ES-I3 (cell line): ENCODE results near the gene PHF14.

ENCODE experiments used
- H3K36me3 ChIP-seq: 2 replicates; pipeline ENCODE4 v1.6.1; 2013; ENCODE audit warnings: mild to moderate bottlenecking, low read length, control low read depth, moderate library complexity; ENCODE audit not compliant: insufficient read depth
- H3K4me1 ChIP-seq: 2 replicates; pipeline ENCODE4 v1.6.1; 2013; ENCODE audit warnings: mild to moderate bottlenecking, control low read depth, low read length; ENCODE audit not compliant: insufficient read depth
- H3K9ac ChIP-seq: 2 replicates; pipeline ENCODE4 v1.6.1; 2013; ENCODE audit warnings: low read depth, mild to moderate bottlenecking, low read length, moderate library complexity
- H3K9me3 ChIP-seq: 2 replicates; pipeline ENCODE4 v1.6.1; 2013; ENCODE audit warnings: mild to moderate bottlenecking, low read length, moderate library complexity; ENCODE audit not compliant: control insufficient read depth, insufficient read depth

Gene PHF14

DNA sequence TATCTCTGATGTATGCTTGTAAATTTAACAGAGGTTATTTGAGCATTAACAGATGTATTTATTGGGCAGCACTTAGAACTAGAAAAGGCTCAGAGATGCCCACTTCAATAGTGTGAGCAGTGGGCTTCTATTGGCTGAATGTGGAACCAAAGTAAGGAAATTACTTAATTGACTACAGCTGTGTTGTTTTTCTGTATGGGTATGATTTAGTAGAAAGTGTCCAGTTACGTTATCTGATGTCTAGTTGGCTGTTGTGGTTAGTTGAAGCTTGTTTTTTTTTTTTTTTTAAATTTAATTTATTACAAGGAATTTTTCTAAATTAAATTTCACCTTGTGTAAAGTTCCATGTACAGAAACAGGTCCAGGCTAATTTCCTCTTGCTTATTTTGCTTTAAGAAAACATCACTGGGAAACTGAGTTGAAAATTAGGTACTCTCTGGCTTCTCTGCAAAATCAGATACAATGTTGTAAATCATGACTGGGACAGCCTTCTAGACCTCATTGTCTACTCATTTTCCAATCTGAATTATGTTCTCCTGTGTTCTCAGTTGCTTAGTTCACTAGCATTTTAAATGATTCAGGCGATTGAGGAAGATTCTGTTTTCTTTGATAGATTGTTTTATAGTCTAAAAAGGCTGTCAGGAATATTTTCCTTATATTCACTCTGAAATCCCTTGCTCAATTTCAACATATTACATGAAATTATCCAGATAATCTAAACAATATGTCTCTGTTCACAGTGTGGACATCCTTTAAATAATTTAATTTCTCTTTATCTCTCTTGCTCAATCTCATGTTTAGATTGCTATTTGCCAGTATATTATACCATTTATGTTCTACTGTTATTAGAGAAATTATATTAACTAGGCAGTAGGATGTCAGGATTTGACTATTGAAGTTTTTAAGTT lies 53.0 kb downstream of the PHF14 start:
- H3K4me1 ChIP-seq = no peaks in the 10 kb centered on the region
- peaks cover 4% of the 10 kb centered on the region; the same call in 1 of the 2 replicates for H3K36me3 ChIP-seq
- H3K9me3 ChIP-seq = no peaks in the 10 kb centered on the region
- no peak overlapping the region for H3K9ac ChIP-seq

DNA sequence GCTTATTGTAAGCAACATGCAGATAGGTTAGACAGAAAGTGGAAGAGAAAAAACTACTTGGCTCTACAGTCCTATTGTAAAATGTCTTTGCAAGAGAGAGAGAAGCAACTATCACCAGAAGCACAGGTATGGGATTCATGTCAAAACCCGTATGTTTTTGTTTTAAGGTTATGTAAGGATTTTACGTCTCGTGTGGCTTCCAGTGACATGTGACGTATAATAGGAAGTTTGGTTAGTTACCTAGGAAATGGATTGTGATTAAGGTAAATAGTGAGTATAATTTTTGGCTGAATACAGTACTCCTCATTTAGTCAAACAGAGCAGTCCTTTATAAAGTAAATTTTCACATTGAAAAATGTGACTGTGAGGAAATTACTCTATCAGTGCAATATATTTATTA lies 62.0 kb downstream of the PHF14 start:
- peaks cover 3% of the 10 kb centered on the region; the same call in 1 of the 2 replicates for H3K36me3 ChIP-seq
- H3K9me3 ChIP-seq = no peaks in the 10 kb centered on the region
- H3K4me1 ChIP-seq = no peaks in the 10 kb centered on the region
- no peak overlapping the region for H3K9ac ChIP-seq

GRCh38 chr7:11039974-11040373 lies 66.3 kb downstream of the PHF14 start:
- Histone ChIP-seq H3K9ac (no peak overlapping the region), H3K4me1 (no peaks in the 10 kb centered on the region), H3K36me3 (peaks cover 3% of the 10 kb centered on the region; the same call in 1 of the 2 replicates), H3K9me3 (no peaks in the 10 kb centered on the region)

DNA sequence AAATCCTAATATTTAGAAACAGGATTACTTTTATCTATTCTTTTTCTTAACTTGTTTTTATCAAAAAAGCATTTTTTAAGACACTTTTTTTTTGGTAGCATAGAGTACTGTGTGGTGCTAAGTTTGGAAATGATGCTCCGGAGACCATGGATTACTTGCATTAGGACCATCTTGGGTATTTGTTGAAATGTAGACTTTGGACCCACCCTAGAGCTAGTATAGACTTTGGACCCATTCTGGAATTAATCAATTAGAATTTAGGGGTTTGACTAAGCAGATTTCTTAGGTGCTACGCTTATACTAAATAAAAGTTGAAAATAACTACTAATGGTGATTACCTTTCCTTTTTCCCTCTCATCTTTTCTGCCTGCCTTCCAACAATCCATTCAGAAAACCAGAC lies 80.4 kb downstream of the PHF14 start:
- Histone ChIP-seq H3K4me1 (no peaks in the 10 kb centered on the region), H3K36me3 (no peaks in the 10 kb centered on the region), H3K9me3 (no peaks in the 10 kb centered on the region)

GRCh38 chr7:11060893-11061292 lies 87.2 kb downstream of the PHF14 start:
- H3K36me3 ChIP-seq = no peaks in the 10 kb centered on the region
- H3K9me3 ChIP-seq = no peaks in the 10 kb centered on the region
- no peak overlapping the region for H3K9ac ChIP-seq
- H3K4me1 ChIP-seq = no peaks in the 10 kb centered on the region; the same call in 1 of the 2 replicates

More for the DNA sequence above, 80.4 kb downstream of the PHF14 start:
- H3K9ac ChIP-seq = no peak overlapping the region

GRCh38 chr7:11062110-11062509 lies 88.4 kb downstream of the PHF14 start:
- Histone ChIP-seq H3K4me1 (no peaks in the 10 kb centered on the region; the same call in 1 of the 2 replicates), H3K9ac (no peak overlapping the region), H3K36me3 (no peaks in the 10 kb centered on the region), H3K9me3 (no peaks in the 10 kb centered on the region)

DNA sequence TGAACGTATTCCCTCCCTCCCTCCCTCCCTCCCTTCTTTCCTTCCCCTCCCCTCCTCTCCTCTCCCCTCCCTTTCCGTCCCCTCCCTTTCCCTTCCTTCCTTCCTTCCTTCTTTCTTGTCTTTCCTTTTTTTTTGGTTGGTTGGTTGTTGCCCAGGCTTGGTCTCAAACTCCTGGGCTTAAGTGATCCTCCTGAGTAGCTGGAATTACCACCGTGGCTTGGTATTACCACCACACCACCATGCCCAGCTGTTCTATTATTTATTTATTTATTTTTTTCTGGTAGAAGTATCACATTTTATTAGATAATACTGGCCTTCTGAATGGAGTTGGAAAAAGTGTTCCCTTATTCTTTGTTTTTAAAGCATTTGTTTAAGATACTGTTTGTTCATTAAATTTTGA lies 95.9 kb downstream of the PHF14 start:
- no peaks in the 10 kb centered on the region for H3K4me1 ChIP-seq
- H3K9ac ChIP-seq = no peak overlapping the region
- H3K36me3 ChIP-seq = 0 out of 2 replicates have a peak, but pooled peaks cover 2% of the 10 kb centered on the region
- H3K9me3 ChIP-seq = no peaks in the 10 kb centered on the region

GRCh38 chr7:11077816-11078215 lies 104.1 kb downstream of the PHF14 start:
- Histone ChIP-seq H3K36me3 (peaks cover 6% of the 10 kb centered on the region; the same call in 1 of the 2 replicates), H3K9me3 (peaks cover 2% of the 10 kb centered on the region; the same call in 1 of the 2 replicates), H3K9ac (no peak overlapping the region), H3K4me1 (no peaks in the 10 kb centered on the region)

DNA sequence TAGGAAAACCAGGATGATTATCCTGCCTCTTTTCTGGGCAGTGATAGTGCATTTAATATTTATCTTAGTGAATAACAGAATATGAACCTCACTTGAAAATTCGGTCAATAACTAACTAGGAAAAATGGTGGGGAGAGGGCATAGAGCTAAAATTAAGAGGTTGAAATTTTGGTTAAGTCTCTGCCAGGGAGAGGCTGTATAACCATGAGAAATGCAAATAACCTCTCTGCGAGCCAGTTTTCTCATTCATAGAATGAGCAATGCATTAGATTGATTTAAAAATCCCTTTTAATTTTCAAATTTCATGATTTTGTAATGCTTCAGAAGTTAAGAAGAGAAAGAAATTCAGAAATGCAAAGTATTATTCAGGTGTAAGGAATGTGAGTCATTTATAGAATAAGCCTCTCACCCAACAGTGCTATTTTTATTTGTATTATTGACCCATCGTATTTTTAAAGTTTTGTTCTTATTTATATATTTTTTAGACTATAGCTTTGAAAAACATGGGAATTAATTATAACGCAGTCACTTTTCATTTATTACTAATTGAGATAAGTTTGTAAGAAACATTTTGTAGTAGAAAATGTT lies 104.7 kb downstream of the PHF14 start:
- peaks cover 6% of the 10 kb centered on the region; the same call in 1 of the 2 replicates for H3K36me3 ChIP-seq
- H3K9me3 ChIP-seq = peaks cover 6% of the 10 kb centered on the region; the same call in 1 of the 2 replicates
- no peaks in the 10 kb centered on the region for H3K4me1 ChIP-seq
- H3K9ac ChIP-seq = no peak overlapping the region

GRCh38 chr7:11079907-11080306 lies 106.2 kb downstream of the PHF14 start:
- Histone ChIP-seq H3K4me1 (no peaks in the 10 kb centered on the region), H3K9me3 (peaks cover 7% of the 10 kb centered on the region; the same call in 1 of the 2 replicates), H3K36me3 (peaks cover 2% of the 10 kb centered on the region; the same call in 1 of the 2 replicates), H3K9ac (no peak overlapping the region)

GRCh38 chr7:11082121-11082520 lies 108.4 kb downstream of the PHF14 start:
- Histone ChIP-seq H3K9me3 (peaks cover 7% of the 10 kb centered on the region; the same call in 1 of the 2 replicates), H3K9ac (no peak overlapping the region), H3K4me1 (no peaks in the 10 kb centered on the region), H3K36me3 (peaks cover 2% of the 10 kb centered on the region; the same call in 1 of the 2 replicates)

DNA sequence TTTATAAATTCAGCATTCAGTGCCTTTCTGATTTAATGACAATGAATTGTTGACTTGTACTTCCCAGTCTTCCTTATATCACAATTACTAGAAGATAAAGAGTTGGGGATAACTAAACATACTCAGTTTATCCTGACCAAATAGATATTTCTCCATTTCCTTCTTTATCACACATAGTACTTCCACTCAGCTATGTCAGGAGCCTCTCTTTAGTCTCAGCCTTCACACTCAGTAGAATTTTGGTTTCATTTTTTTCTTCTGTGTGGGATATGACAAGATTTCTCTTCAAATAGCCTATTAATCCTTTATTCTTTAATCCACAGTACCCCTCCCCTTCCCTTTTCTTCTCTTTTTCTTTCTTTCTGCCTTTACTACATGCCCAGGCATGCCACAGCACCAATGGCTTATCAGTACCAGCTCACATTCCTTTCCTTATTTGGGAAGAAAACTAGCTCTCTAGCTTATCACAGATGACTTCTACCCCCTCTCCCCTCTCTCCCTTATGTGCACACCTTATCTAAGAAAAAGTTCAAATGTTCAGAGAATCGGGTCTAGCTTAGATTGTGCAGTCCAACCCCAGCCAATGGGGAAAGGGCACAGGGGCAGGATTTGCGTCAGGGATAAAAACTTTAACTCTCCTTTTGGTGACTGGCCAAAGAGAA lies 109.0 kb downstream of the PHF14 start:
- Histone ChIP-seq H3K4me1 (no peaks in the 10 kb centered on the region), H3K9ac (no peak overlapping the region), H3K36me3 (peaks cover 2% of the 10 kb centered on the region; the same call in 1 of the 2 replicates), H3K9me3 (peaks cover 7% of the 10 kb centered on the region; the same call in 1 of the 2 replicates)

DNA sequence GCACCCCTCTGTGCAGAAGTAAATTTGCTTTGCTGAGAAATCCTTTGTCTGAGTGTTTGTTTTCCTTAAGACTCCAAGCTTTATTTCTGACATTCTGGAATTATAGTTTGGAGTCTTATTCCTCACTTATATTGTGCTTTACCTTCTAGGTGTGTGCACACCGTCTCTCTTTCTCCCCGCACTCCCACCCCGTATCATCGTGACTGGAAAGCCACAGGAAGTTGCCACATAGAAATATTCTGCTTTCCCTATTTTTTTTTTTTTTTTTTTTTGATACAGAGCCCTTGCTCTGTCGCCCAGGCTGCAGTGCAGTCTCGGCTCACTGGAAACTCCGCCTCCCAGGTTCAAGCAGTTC lies 109.5 kb downstream of the PHF14 start:
- Histone ChIP-seq H3K9ac (no peak overlapping the region), H3K36me3 (peaks cover 2% of the 10 kb centered on the region; the same call in 1 of the 2 replicates), H3K9me3 (peaks cover 7% of the 10 kb centered on the region; the same call in 1 of the 2 replicates), H3K4me1 (no peaks in the 10 kb centered on the region)

DNA sequence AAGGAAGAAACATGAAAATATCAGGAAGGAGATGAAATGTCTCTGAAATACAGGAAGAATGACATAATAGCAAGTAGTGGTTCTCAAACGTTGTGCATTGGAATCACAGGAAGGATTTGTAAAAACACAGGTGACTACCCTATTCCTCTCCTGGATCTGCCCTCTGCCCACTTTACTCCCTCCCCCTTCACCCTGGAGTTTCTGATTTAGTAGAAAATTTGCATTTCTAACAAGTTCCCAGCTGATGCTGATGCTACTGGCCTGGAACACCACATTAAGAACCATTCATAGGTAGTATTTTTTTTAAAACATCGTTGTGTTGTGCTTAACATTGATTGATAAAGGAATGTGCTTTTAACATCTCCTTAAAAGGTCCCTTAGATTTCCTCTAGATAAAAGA lies 130.9 kb downstream of the PHF14 start:
- H3K36me3 ChIP-seq = no peaks in the 10 kb centered on the region
- no peaks in the 10 kb centered on the region for H3K9me3 ChIP-seq
- H3K4me1 ChIP-seq = no peaks in the 10 kb centered on the region
- no peak overlapping the region for H3K9ac ChIP-seq
